Memory B cell (primary cell): ENCODE measurements around the gene SLX4IP.
"Not testable (repeated sequence)": the region's sequence is repeated elsewhere in the genome, so short reads cannot be mapped to it uniquely, and the experiment has no call there.

ENCODE experiments used
- ATAC-seq: fragments of 150-1000 bp; cut with Tn5 transposase; 2 replicates; pipeline ENCODE4 v1.10.0; 2021; ENCODE audit warnings: low read depth, mild to moderate bottlenecking, moderate library complexity
- DNase-seq, 2 donors: peaks; one replicate each; pipeline ENCODE4 v3.0.0; 2022; ENCODE audit warnings: low spot score in 2 of 2
- H3K27ac Mint-ChIP-seq: one replicate; pipeline ENCODE4 v1.8.0; 2022; ENCODE audit warnings: mild to moderate bottlenecking, moderate library complexity, mixed read lengths
- H3K27me3 Mint-ChIP-seq: one replicate; pipeline ENCODE4 v1.8.0; 2022; ENCODE audit warnings: mixed read lengths
- H3K36me3 Mint-ChIP-seq: one replicate; pipeline ENCODE4 v1.8.0; 2022; ENCODE audit warnings: mild to moderate bottlenecking, mixed read lengths
- H3K4me1 Mint-ChIP-seq: one replicate; pipeline ENCODE4 v1.8.0; 2022; ENCODE audit warnings: mixed read lengths
- H3K4me3 Mint-ChIP-seq: one replicate; pipeline ENCODE4 v1.8.0; 2022; ENCODE audit warnings: mild to moderate bottlenecking, moderate library complexity, mixed read lengths
- H3K9me3 Mint-ChIP-seq: one replicate; pipeline ENCODE4 v1.8.0; 2022; ENCODE audit warnings: mixed read lengths

Gene SLX4IP

GRCh38 chr20:10434832-10435812 lies at the start of gene SLX4IP:
SLX4IP (plus strand) TSS chr20:10435305; CDS start chr20:10458205, 22,900 bp downstream.
- DNase-seq = peak; percentile 73 to 79
- ATAC-seq = peak; percentile 64
- Mint-ChIP-seq H3K27me3 (no peaks in the 10 kb centered on the region), H3K4me3 (peak within 1 kb of the TSS; percentile 95), H3K27ac (peak within 1 kb of the TSS; percentile 93), H3K9me3 (no peaks in the 10 kb centered on the region), H3K36me3 (no peaks in the 10 kb centered on the region), H3K4me1 (peaks cover 26% of the 10 kb centered on the region)

DNA sequence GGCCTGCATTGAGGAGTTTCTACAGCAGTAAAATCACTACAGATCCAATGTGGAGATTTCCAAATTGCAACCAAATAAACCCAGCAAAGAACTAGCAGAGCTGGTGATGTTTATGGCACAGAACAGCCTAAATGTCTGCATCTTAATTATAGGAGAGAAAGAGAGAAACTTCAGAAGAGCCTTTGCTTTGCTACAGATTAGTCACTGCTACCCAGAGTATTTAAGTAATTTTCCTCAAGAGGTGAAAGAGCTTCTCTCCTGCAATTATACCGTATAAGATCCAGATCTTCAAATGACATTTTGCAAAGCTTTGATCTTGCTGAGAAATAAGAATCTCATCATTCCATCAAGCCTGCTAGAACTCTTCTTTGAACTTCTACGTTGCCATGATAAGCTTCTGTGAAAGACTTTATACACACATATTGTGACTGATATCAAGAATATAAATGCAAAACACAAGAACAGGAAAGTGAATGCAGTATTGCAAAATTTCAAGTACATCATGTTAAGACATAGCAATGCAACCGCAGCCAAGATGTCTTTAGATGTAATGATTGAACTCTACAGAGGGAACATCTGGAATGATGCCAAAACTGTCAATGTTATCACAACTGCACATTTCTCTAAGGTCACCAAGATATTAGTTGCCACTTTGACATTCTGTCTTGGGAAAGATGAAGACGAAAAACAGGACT lies 49.1 kb upstream of the SLX4IP start:
- ATAC-seq = no peak

GRCh38 chr20:10387686-10388085 lies 47.4 kb upstream of the SLX4IP start:
- no peaks in the 10 kb centered on the region for H3K9me3 Mint-ChIP-seq
- H3K4me1 Mint-ChIP-seq = no peaks in the 10 kb centered on the region
- H3K36me3 Mint-ChIP-seq = no peaks in the 10 kb centered on the region
- no peak for DNase-seq
- H3K27ac Mint-ChIP-seq = no peak overlapping the region
- H3K27me3 Mint-ChIP-seq = peaks cover 9% of the 10 kb centered on the region
- no peak overlapping the region for H3K4me3 Mint-ChIP-seq
- ATAC-seq = no peak

More for the DNA sequence above, 49.1 kb upstream of the SLX4IP start:
- H3K4me3 Mint-ChIP-seq = no peak overlapping the region
- H3K4me1 Mint-ChIP-seq = no peaks in the 10 kb centered on the region
- H3K27me3 Mint-ChIP-seq = peaks cover 9% of the 10 kb centered on the region
- no peaks in the 10 kb centered on the region for H3K36me3 Mint-ChIP-seq
- H3K9me3 Mint-ChIP-seq = no peaks in the 10 kb centered on the region
- DNase-seq = no peak
- no peak overlapping the region for H3K27ac Mint-ChIP-seq

- peaks cover 2% of the 10 kb centered on the region for H3K27me3 Mint-ChIP-seq
- no peak for DNase-seq
- H3K4me1 Mint-ChIP-seq = no peaks in the 10 kb centered on the region
- H3K36me3 Mint-ChIP-seq = no peaks in the 10 kb centered on the region
- ATAC-seq = no peak
- no peak overlapping the region for H3K4me3 Mint-ChIP-seq
- no peak overlapping the region for H3K27ac Mint-ChIP-seq
- no peaks in the 10 kb centered on the region for H3K9me3 Mint-ChIP-seq
Observed at GRCh38 chr20:10388597-10388996, 46.5 kb upstream of the SLX4IP start.

GRCh38 chr20:10390709-10391108 lies 44.4 kb upstream of the SLX4IP start:
- Mint-ChIP-seq H3K27me3 (peaks cover 2% of the 10 kb centered on the region), H3K9me3 (no peaks in the 10 kb centered on the region), H3K27ac (no peak overlapping the region), H3K36me3 (no peaks in the 10 kb centered on the region), H3K4me3 (no peak overlapping the region), H3K4me1 (no peaks in the 10 kb centered on the region)
- DNase-seq = no peak
- no peak for ATAC-seq

GRCh38 chr20:10394752-10395151 lies 40.4 kb upstream of the SLX4IP start:
- not testable (repeated sequence) for H3K27me3 Mint-ChIP-seq, H3K36me3 Mint-ChIP-seq, H3K9me3 Mint-ChIP-seq, ATAC-seq, H3K27ac Mint-ChIP-seq, DNase-seq, H3K4me1 Mint-ChIP-seq, H3K4me3 Mint-ChIP-seq

GRCh38 chr20:10398834-10399369 lies 36.2 kb upstream of the SLX4IP start:
- DNase-seq (no peak), ATAC-seq (no peak)
- Mint-ChIP-seq H3K9me3 (no peaks in the 10 kb centered on the region), H3K4me1 (peaks cover 6% of the 10 kb centered on the region), H3K36me3 (peaks cover 1% of the 10 kb centered on the region), H3K4me3 (no peak overlapping the region), H3K27me3 (no peaks in the 10 kb centered on the region), H3K27ac (no peak overlapping the region)

DNA sequence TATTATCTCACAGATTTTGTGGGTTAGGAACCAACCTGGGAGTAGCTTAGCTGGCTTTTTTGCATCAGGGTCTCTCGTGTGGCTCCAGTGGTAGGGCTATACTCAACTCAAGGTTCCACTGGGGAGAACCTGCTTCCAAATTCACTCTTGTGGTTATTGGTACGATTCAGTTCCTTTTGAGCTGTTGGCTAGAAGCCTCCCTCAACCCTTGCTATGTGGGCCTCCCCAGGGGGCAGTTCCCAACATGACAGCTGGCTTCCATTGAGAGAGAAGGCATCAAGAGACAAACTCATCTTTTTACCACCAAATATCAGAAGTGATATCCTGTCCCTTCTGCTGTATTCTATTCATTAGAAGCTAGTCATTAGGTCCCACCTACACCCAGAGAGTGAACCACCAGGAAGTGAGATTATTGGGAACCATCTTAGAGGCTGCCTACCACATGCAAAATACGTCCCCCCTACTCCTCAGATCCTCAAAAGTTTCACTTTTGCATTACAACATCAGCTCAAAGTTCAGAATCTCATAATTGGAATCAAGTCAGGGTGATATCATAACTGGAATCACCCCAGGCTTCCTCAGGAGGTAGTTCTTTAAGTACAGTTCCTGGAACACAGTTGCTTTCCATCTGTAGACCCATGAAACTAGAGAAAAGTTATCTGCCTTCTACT lies 32.0 kb upstream of the SLX4IP start:
- DNase-seq = no peak
- H3K27ac Mint-ChIP-seq = peak overlapping the region; percentile 67
- no peaks in the 10 kb centered on the region for H3K9me3 Mint-ChIP-seq
- no peaks in the 10 kb centered on the region for H3K27me3 Mint-ChIP-seq
- peaks cover 9% of the 10 kb centered on the region for H3K36me3 Mint-ChIP-seq
- no peak overlapping the region for H3K4me3 Mint-ChIP-seq
- ATAC-seq = no peak
- H3K4me1 Mint-ChIP-seq = peaks cover 10% of the 10 kb centered on the region

DNA sequence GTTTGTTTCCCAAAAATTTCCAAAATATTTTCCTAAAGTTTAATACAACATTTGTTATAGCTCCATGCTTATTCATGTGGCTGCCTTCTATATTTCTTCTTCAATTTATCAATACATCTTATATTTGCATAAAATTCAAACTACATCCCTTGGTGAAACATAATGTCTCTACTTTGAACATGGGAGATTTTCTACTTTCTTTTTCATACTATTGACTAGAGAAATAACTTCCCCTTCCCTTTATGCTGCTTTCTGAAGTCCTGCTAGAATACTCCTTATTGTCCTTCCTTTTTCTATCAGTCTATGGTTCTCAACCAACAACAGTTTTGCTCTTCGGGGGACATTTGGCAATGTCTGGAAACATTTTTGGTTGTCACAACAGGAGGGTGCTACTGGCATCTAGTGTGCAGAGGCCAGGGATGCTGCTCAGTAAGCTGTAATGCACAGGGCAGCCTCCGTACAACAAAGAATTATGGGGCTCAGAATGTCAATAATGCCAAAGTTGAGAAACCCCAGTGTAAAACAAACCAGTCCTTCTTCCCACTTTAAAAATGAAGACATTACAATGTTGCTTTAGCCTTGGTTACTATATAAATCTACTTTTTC lies 31.0 kb upstream of the SLX4IP start:
- no peak for DNase-seq
- Mint-ChIP-seq H3K27ac (no peak overlapping the region), H3K4me1 (peaks cover 10% of the 10 kb centered on the region), H3K27me3 (no peaks in the 10 kb centered on the region), H3K9me3 (no peaks in the 10 kb centered on the region), H3K36me3 (peaks cover 9% of the 10 kb centered on the region), H3K4me3 (no peak overlapping the region)
- ATAC-seq = peak; percentile 24

- DNase-seq (no peak), ATAC-seq (no peak)
- peaks cover 10% of the 10 kb centered on the region for H3K4me1 Mint-ChIP-seq
- no peak overlapping the region for H3K4me3 Mint-ChIP-seq
- no peaks in the 10 kb centered on the region for H3K9me3 Mint-ChIP-seq
- H3K27ac Mint-ChIP-seq = no peak overlapping the region
- H3K27me3 Mint-ChIP-seq = no peaks in the 10 kb centered on the region
- H3K36me3 Mint-ChIP-seq = peaks cover 9% of the 10 kb centered on the region
Observed at GRCh38 chr20:10404959-10405530, 30.1 kb upstream of the SLX4IP start.

- Mint-ChIP-seq H3K36me3 (peaks cover 7% of the 10 kb centered on the region), H3K9me3 (no peaks in the 10 kb centered on the region), H3K27ac (no peak overlapping the region), H3K27me3 (no peaks in the 10 kb centered on the region), H3K4me3 (no peak overlapping the region), H3K4me1 (peaks cover 7% of the 10 kb centered on the region)
- ATAC-seq (no peak), DNase-seq (no peak)
Observed at GRCh38 chr20:10408108-10408813, 26.8 kb upstream of the SLX4IP start.

DNA sequence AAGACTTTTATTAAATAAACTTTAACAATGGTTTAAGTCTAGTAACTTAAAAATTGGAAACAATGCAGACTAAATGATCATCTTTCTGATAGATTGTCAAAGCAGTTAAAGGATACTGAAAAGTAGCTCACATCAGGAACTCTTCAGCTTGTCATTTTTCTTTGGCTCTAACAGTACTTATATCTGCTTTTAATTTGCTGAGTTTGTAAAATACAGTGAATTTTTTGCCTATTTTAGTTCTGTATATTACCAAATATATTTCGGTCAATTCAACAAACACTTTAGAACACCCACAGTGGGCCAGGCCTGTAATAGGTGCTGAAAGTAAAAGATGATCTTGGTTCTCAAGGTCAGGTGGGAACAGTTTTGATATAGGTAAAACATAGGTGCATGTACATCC lies 23.4 kb upstream of the SLX4IP start:
- Mint-ChIP-seq H3K4me3 (no peak overlapping the region), H3K9me3 (no peaks in the 10 kb centered on the region), H3K36me3 (peaks cover 15% of the 10 kb centered on the region), H3K4me1 (peaks cover 7% of the 10 kb centered on the region), H3K27me3 (no peaks in the 10 kb centered on the region), H3K27ac (no peak overlapping the region)
- no peak for ATAC-seq
- DNase-seq = no peak
